K562 (cell line): ENCODE results near the gene OR56B4. TPM values are rescaled to one million over a fixed set of nuclear protein-coding genes. Genes with fewer than 3 reads are reported as not detected.

Experiments
- ATAC-seq: fragments of 200-7000 bp; cut with Tn5 transposase; 3 replicates; pipeline ENCODE4 v1.9.1; 2020; ENCODE audit warnings: moderate library complexity
- BruUV-seq: library from RNA; stranded (reverse); fragments of 400-500 nt; replicated peaks from 2 replicates; lab custom pipeline; 2021; lab: Mats Ljungman, UMichigan
- CTCF ChIA-PET: fragments of 300-600 bp; formaldehyde crosslinking; extraction: SDS; loops from one replicate; lab custom pipeline; 2021; ENCODE audit warnings: low intra/inter-chr PET ratio; lab: Yijun Ruan, JAX
- POLR2A ChIA-PET: fragments of 300-600, 350-650 bp; sonication (Branson Sonifier 250); formaldehyde crosslinking; extraction: SDS; loops from one replicate; lab custom pipeline; 2021; ENCODE audit warnings: antibody characterized with exemption, inconsistent platforms; lab: Yijun Ruan, JAX
- DNase-seq, 4 experiments: peaks; one replicate each; pipeline versions ENCODE4 v3.0.0 to v3.0.0-alpha.2; 2011 to 2018; ENCODE audit warnings: low spot score in 3 of 4, mixed read lengths in 3 of 4; ENCODE audit errors: extremely low read depth in 1 of 4
- FAIRE-seq: peaks from 2 replicates; lab custom pipeline; 2011; peaks lifted over from hg19 to GRCh38; lab: Jason Lieb, UNC
- H2AFZ ChIP-seq: 2 replicates; pipeline ENCODE4 v1.6.0; 2011; ENCODE audit warnings: low read depth, low read length, control low read depth, inconsistent platforms
- H3K27ac ChIP-seq: fragments of 200-600 bp; 3 replicates; pipeline ENCODE4 v1.8.0; 2011; ENCODE audit warnings: low read depth, mild to moderate bottlenecking, control low read depth, inconsistent platforms, low read length, moderate library complexity, mixed read lengths; ENCODE audit errors: extremely low read depth
- H3K27me3 ChIP-seq, 2 experiments: fragments of 300-600 bp in 1 of 2; 2 replicates in 1 of 2; 3 replicates in 1 of 2; pipeline versions ENCODE4 v1.6.0 to v1.8.0; 2011; ENCODE audit warnings: inconsistent platforms in 2 of 2, low read length in 2 of 2, mild to moderate bottlenecking in 1 of 2, mixed read lengths in 1 of 2, moderate library complexity in 1 of 2; ENCODE audit not compliant: control insufficient read depth in 2 of 2, insufficient read depth in 2 of 2
- H3K36me3 ChIP-seq: fragments of 300-600 bp; 3 replicates; pipeline ENCODE4 v1.8.0; 2011; ENCODE audit warnings: mild to moderate bottlenecking, low read length, inconsistent platforms; ENCODE audit not compliant: control insufficient read depth, insufficient read depth
- H3K4me1 ChIP-seq, 2 experiments: fragments of 200-600 bp in 1 of 2; replicated peaks in 1 of 2; 2 replicates in 1 of 2; 3 replicates in 1 of 2; pipeline versions ENCODE4 v1.5.1 to v1.8.0; 2011; ENCODE audit warnings: inconsistent platforms in 2 of 2, low read length in 2 of 2, mild to moderate bottlenecking in 1 of 2, mixed read lengths in 1 of 2, moderate library complexity in 1 of 2; ENCODE audit not compliant: control insufficient read depth in 2 of 2, insufficient read depth in 2 of 2
- H3K4me2 ChIP-seq: 2 replicates; pipeline ENCODE4 v1.6.1; 2011; ENCODE audit warnings: low read length, control low read depth, inconsistent platforms, mixed read lengths; ENCODE audit not compliant: insufficient read depth
- H3K4me3 ChIP-seq: fragments of 200-600 bp; sonication (generic), shearing (Covaris generic); 2 replicates; pipeline ENCODE4 v1.5.1; 2016; ENCODE audit warnings: control low read depth, inconsistent platforms
- H3K79me2 ChIP-seq: fragments of 200-600 bp; 3 replicates; pipeline ENCODE4 v1.8.0; 2011; ENCODE audit warnings: low read length, inconsistent platforms; ENCODE audit not compliant: control insufficient read depth, insufficient read depth
- H3K9ac ChIP-seq, 2 experiments: 2 replicates each; pipeline versions ENCODE4 v1.6.0 to v1.6.1; 2011; ENCODE audit warnings: low read depth in 2 of 2, low read length in 2 of 2, control low read depth in 1 of 2, inconsistent platforms in 1 of 2, mild to moderate bottlenecking in 1 of 2, mixed read lengths in 1 of 2; ENCODE audit not compliant: insufficient read depth in 1 of 2
- H3K9me1 ChIP-seq: one replicate; pipeline ENCODE4 v1.6.0; 2011; ENCODE audit warnings: inconsistent platforms, mild to moderate bottlenecking, low read length, moderate library complexity; ENCODE audit not compliant: control insufficient read depth, insufficient read depth
- H3K9me3 ChIP-seq: replicated peaks from 2 replicates; pipeline ENCODE4 v1.5.1; 2011; ENCODE audit warnings: low read depth, low read length, inconsistent platforms; ENCODE audit not compliant: control insufficient read depth, insufficient read depth
- H4K20me1 ChIP-seq: replicated peaks from 2 replicates; pipeline ENCODE4 v1.6.1; 2011; ENCODE audit warnings: low read length, inconsistent platforms, mixed read lengths; ENCODE audit not compliant: control insufficient read depth, insufficient read depth
- ARNT ChIP-seq, 2 experiments: fragments of 450-650 bp; IDR thresholded peaks; 2 replicates each; pipeline ENCODE4 v1.6.1; 2016; ENCODE audit warnings: mild to moderate bottlenecking in 1 of 2
- CBFA2T2 ChIP-seq: fragments of 450-650 bp; conservative IDR thresholded peaks from 2 replicates; pipeline ENCODE4 v1.6.1; 2017; ENCODE audit warnings: mild to moderate bottlenecking
- ELF4 ChIP-seq: fragments of 450-650 bp; formaldehyde crosslinking; IDR thresholded peaks from 2 replicates; pipeline ENCODE4 v1.4.0; 2022; ENCODE audit warnings: missing genetic modification characterization
- MAFG ChIP-seq: fragments of 450-650 bp; conservative IDR thresholded peaks from 2 replicates; pipeline ENCODE4 v1.6.1; 2016; ENCODE audit warnings: missing genetic modification characterization, missing compliant biosample characterization
- MXI1 ChIP-seq: IDR thresholded peaks from 2 replicates; pipeline ENCODE4 v1.6.1; 2011; ENCODE audit warnings: low read depth, mild to moderate bottlenecking, improper control_type of control experiment, low read length
- NFRKB ChIP-seq: fragments of 450-650 bp; IDR thresholded peaks from 2 replicates; pipeline ENCODE4 v1.6.1; 2016; ENCODE audit warnings: low read depth
- NFXL1 ChIP-seq: fragments of 450-650 bp; formaldehyde crosslinking; IDR thresholded peaks from 2 replicates; pipeline ENCODE4 v1.4.0; 2021; ENCODE audit warnings: mild to moderate bottlenecking
- REST ChIP-seq, 2 experiments: fragments of 450-650 bp; formaldehyde crosslinking in 1 of 2; IDR thresholded peaks; 2 replicates each; pipeline versions ENCODE4 v1.4.0 to v1.6.1; 2014 to 2020; ENCODE audit warnings: mild to moderate bottlenecking in 2 of 2, borderline replicate concordance in 1 of 2, low read depth in 1 of 2
- STAT5A ChIP-seq: IDR thresholded peaks from 2 replicates; pipeline ENCODE4 v1.6.1; 2012; ENCODE audit warnings: low read length, inconsistent platforms, borderline replicate concordance
- TSHZ1 ChIP-seq: fragments of 250-450 bp; sonication (Bioruptor Pico); IDR thresholded peaks from 2 replicates; pipeline ENCODE4 v1.4.0; 2020; ENCODE audit warnings: mild to moderate bottlenecking, moderate library complexity
- ZC3H8 ChIP-seq: fragments of 450-650 bp; IDR thresholded peaks from 2 replicates; pipeline ENCODE4 v1.6.1; 2017
- ZEB2 ChIP-seq: fragments of 450-650 bp; IDR thresholded peaks from 2 replicates; pipeline ENCODE4 v1.6.1; 2016
- ZNF224 ChIP-seq: sonication (generic); formaldehyde crosslinking; IDR thresholded peaks from 2 replicates; pipeline ENCODE4 v1.8.0; 2022; ENCODE audit warnings: mild to moderate bottlenecking, missing genetic modification reagents
- WGBS: fragments of 100-300 bp; shearing (Covaris generic); methylation state at CpG from one replicate; pipeline ENCODE4 v1.1.6; 2016; ENCODE audit warnings: low coverage, mixed read lengths; ENCODE audit not compliant: insufficient coverage; ENCODE audit errors: missing lambda C conversion rate; 5-methylcytosine and 5-hydroxymethylcytosine counted together
- in situ Hi-C: fragments of 300-500 bp; cut with MboI; formaldehyde crosslinking; loops from 4 replicates; pipeline ENCODE4 v1.15.0; 2018; ENCODE audit warnings: inconsistent platforms, mixed read lengths
- intact Hi-C: fragments of 100-400 bp; cut with micrococcal nuclease; formaldehyde crosslinking; loops from 2 replicates; pipeline ENCODE4 v1.14.2; 2022
- polyA plus RNA-seq, 8 experiments: library from polyadenylated mRNA; depleted of rRNA in 4 of 8; stranded (reverse) in 5 of 8; unstranded in 3 of 8; fragments of >200 nt; fragmentation: Nextera tagmentation in 2 of 8; fragmentation: Illumina TruSeq in 1 of 8; extraction: Ambion mirVana in 2 of 8; extraction: Trizol in 1 of 8; gene quantifications; 2 replicates each; pipeline versions ENCODE4 v1.2.1 to v1.2.3, GENCODE V29; 2011 to 2014; ENCODE audit warnings: inconsistent platforms in 1 of 8, missing spikeins in 1 of 8
- total RNA-seq, 7 experiments: library from RNA; depleted of rRNA in 6 of 7; stranded (reverse); fragments of >200 nt in 6 of 7; fragmentation: Illumina TruSeq in 2 of 7; extraction: Trizol in 2 of 7; gene quantifications; 2 replicates each; pipeline versions ENCODE4 v1.2.1 to v1.2.3, GENCODE V29; 2011 to 2021; ENCODE audit warnings: low replicate concordance in 1 of 7

The OR56B4 gene
- total and polyA plus RNA-seq, 9 of the 15 experiments (the other 6 are each of a cell fraction or from before 2014, with no cell fraction given) = 0.07 TPM; not detected in 8

DNA sequence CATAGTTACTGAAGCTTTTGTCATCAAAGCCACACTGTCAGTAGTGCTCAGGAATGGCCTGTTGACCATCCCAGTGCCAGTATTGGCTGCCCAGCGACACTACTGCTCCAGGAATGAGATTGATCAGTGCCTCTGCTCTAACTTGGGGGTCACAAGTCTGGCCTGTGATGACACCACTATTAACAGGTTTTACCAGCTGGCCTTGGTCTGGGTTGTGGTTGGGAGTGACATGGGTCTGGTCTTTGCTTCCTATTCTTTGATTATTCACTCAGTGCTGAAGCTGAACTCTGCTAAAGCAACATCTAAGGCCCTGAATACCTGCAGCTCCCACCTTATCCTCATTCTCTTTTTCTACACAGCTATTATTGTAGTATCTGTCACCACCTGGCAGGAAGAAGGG lies 21.5 kb downstream of the OR56B4 start (continued):
- TF ChIP-seq STAT5A = no peak
- no peak for TF ChIP-seq MAFG (tag)
- no peak for TF ChIP-seq ELF4
- TF ChIP-seq MXI1 = no peak
- no peak for TF ChIP-seq ARNT (IDR thresholded peaks at IDR 0.05)

DNA sequence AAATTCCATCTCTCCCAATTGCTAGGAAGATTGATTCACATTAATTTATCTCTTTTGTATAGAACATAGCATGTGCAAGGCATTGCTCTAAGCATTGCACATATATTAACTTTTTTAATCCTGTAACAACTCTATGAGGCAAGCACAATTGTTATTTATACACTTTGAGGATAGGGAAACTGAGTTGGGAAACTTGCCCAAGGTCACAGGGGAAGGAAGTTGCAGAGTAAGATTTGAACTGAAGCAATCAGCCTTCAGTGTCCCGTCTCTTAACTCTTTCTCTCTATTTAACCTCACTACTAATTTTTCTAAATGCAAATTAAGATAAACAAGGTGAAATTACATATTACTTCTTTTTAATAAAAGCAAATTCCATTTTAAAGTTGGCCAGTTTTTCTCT lies 22.2 kb downstream of the OR56B4 start:
- Histone ChIP-seq H3K4me2 (no peak overlapping the region), H3K36me3 (no peaks in the 10 kb centered on the region), H3K9ac (no peak overlapping the region), H3K9me3 (no peaks in the 10 kb centered on the region), H3K4me1 (no peaks in the 10 kb centered on the region), H4K20me1 (no peaks in the 10 kb centered on the region), H3K4me3 (no peak overlapping the region), H3K27me3 (peaks cover 5 to 10% of the 10 kb centered on the region in 2 experiments; a peak in 3 of 5 replicates), H3K27ac (no peak overlapping the region), H3K9me1 (no peaks in the 10 kb centered on the region), H2AFZ (no peak overlapping the region), H3K79me2 (no peaks in the 10 kb centered on the region)
- CTCF ChIA-PET = no interaction called here
- ATAC-seq (no peak), DNase-seq (no peak), FAIRE-seq (no peak)
- 0% methylated on average over 1 of the region's 1 CpG for WGBS
- POLR2A ChIA-PET = no interaction called here
- intact Hi-C loops = no loop called here
- no TSS peak for BruUV-seq
- in situ Hi-C loops = no loop called here
- no peak for TF ChIP-seq NFXL1 (CRISPR knock-in tag)
- no peak for TF ChIP-seq NFRKB
- no peak for TF ChIP-seq ZC3H8
- TF ChIP-seq REST (IDR thresholded peaks at IDR 0.05; ENCODE audit: borderline replicate concordance) = no peak
- no peak for TF ChIP-seq REST (CRISPR knock-in tag; IDR thresholded peaks at IDR 0.05; ENCODE audit: low read depth)
- TF ChIP-seq CBFA2T2 = no peak
- no peak for TF ChIP-seq TSHZ1 (CRISPR knock-in tag)
- no peak for TF ChIP-seq ZNF224 (CRISPR knock-in tag)
- TF ChIP-seq ZEB2 = no peak
